K562 (cell line): ENCODE results near the gene PDE6D. TPM values are rescaled to one million over a fixed set of nuclear protein-coding genes. Genes with fewer than 3 reads are reported as not detected.

ENCODE experiments used
- PRPF4 ChIP-seq: fragments of 200-400 bp; formaldehyde crosslinking; IDR thresholded peaks from one replicate; pipeline ENCODE4 v1.6.1; 2017; ENCODE audit warnings: low read length, low read depth, mild to moderate bottlenecking; ENCODE audit not compliant: insufficient read depth, poor library complexity, severe bottlenecking
- RNF2 ChIP-seq: sonication (generic); IDR thresholded peaks from 2 replicates; pipeline ENCODE4 v1.6.1; 2016
- SMARCA4 ChIP-seq: fragments of 450-650 bp; IDR thresholded peaks from 2 replicates; pipeline ENCODE4 v1.6.1; 2016
- SRSF9 ChIP-seq: fragments of 200-400 bp; formaldehyde crosslinking; IDR thresholded peaks from 2 replicates; pipeline ENCODE4 v1.6.1; 2017; ENCODE audit warnings: low read depth, low read length, borderline replicate concordance
- TGIF2 ChIP-seq: sonication (generic); formaldehyde crosslinking; IDR thresholded peaks from 2 replicates; pipeline ENCODE4 v1.8.1; 2022; ENCODE audit warnings: mild to moderate bottlenecking, missing genetic modification reagents, moderate library complexity
- polyA plus RNA-seq, 8 experiments: library from polyadenylated mRNA; depleted of rRNA in 4 of 8; stranded (reverse) in 5 of 8; unstranded in 3 of 8; fragments of >200 nt; fragmentation: Nextera tagmentation in 2 of 8; fragmentation: Illumina TruSeq in 1 of 8; extraction: Ambion mirVana in 2 of 8; extraction: Trizol in 1 of 8; gene quantifications; 2 replicates each; pipeline versions ENCODE4 v1.2.1 to v1.2.3, GENCODE V29; 2011 to 2014; ENCODE audit warnings: inconsistent platforms in 1 of 8, missing spikeins in 1 of 8
- total RNA-seq, 7 experiments: library from RNA; depleted of rRNA in 6 of 7; stranded (reverse); fragments of >200 nt in 6 of 7; fragmentation: Illumina TruSeq in 2 of 7; extraction: Trizol in 2 of 7; gene quantifications; 2 replicates each; pipeline versions ENCODE4 v1.2.1 to v1.2.3, GENCODE V29; 2011 to 2021; ENCODE audit warnings: low replicate concordance in 1 of 7
- TF ChIP-seq, protein P1 (sequence below): fragments of 150-350 bp; IDR thresholded peaks from 2 replicates; pipeline ENCODE4 v1.6.1; 2014; ENCODE audit warnings: low read depth, mild to moderate bottlenecking, low read length, borderline replicate concordance
- TF ChIP-seq, protein P2 (sequence below): fragments of 250-450 bp; sonication (Bioruptor Pico); IDR thresholded peaks from 2 replicates; pipeline ENCODE4 v1.5.0; 2021
- TF ChIP-seq, protein P3 (sequence below), 2 experiments: fragments of 450-650 bp in 1 of 2; sonication (generic) in 1 of 2; formaldehyde crosslinking in 1 of 2; IDR thresholded peaks; 2 replicates each; pipeline versions ENCODE4 v1.7.1 to v1.9.0; 2016 to 2022; ENCODE audit warnings: inconsistent platforms in 1 of 2, mild to moderate bottlenecking in 1 of 2, missing genetic modification reagents in 1 of 2
- TF ChIP-seq, protein P4 (sequence below): fragments of 250-450 bp; sonication (Bioruptor Pico); IDR thresholded peaks from 2 replicates; pipeline ENCODE4 v1.6.1; 2021; ENCODE audit warnings: mild to moderate bottlenecking
- TF ChIP-seq, protein P5 (sequence below), 2 experiments: fragments of 250-450 bp in 1 of 2; fragments of 450-650 bp in 1 of 2; sonication (Bioruptor Pico) in 1 of 2; IDR thresholded peaks; 2 replicates each; pipeline versions ENCODE4 v1.6.1 to v1.8.0; 2016 to 2021; ENCODE audit warnings: mild to moderate bottlenecking in 2 of 2, moderate library complexity in 2 of 2, missing compliant biosample characterization in 1 of 2, missing genetic modification characterization in 1 of 2

Gene PDE6D
- total and polyA plus RNA-seq, 9 of the 15 experiments (the other 6 are each of a cell fraction or from before 2014, with no cell fraction given): 0.65 to 11.6 (median 7.0) TPM

DNA sequence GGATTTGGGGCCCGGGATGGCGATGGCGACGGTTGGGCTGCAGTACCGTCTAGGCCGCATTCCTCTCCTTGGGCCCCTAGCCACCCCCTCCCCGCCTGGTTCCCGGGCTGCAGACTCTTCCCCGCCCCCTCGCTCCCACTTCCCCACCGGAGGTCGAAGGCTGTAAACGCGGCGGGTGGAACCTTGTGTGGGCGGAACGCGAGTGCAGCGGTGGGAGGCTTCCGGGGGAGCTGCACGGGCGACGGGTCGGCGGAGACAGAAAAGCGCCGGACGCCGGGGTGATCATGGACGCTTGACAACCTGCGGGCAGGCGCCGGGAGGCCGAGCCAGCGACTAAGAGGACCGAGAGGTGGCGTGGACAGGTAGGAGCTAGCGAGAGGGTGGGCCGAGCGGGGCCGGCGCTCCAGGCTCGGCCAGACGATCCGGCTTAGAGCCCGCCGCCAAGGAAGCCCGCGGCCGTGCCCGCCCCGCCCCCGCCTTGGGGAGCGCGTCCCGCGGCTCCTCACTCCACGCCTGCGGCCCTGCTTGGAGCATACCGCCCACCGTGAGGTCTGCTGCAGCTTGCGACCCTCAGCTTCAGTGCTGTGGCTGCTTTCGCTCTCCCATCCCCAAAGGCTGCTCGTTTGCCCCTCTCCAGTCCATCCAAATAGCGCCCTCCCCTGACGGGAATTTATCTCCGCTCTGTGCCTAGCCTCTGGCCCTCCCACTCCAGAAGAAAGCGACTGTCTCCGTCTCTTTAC, 5.3 kb upstream of the PDE6D start, which contains the start of gene COPS7B (continued):
- TF ChIP-seq, protein P1, sequence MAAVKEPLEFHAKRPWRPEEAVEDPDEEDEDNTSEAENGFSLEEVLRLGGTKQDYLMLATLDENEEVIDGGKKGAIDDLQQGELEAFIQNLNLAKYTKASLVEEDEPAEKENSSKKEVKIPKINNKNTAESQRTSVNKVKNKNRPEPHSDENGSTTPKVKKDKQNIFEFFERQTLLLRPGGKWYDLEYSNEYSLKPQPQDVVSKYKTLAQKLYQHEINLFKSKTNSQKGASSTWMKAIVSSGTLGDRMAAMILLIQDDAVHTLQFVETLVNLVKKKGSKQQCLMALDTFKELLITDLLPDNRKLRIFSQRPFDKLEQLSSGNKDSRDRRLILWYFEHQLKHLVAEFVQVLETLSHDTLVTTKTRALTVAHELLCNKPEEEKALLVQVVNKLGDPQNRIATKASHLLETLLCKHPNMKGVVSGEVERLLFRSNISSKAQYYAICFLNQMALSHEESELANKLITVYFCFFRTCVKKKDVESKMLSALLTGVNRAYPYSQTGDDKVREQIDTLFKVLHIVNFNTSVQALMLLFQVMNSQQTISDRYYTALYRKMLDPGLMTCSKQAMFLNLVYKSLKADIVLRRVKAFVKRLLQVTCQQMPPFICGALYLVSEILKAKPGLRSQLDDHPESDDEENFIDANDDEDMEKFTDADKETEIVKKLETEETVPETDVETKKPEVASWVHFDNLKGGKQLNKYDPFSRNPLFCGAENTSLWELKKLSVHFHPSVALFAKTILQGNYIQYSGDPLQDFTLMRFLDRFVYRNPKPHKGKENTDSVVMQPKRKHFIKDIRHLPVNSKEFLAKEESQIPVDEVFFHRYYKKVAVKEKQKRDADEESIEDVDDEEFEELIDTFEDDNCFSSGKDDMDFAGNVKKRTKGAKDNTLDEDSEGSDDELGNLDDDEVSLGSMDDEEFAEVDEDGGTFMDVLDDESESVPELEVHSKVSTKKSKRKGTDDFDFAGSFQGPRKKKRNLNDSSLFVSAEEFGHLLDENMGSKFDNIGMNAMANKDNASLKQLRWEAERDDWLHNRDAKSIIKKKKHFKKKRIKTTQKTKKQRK: no peak
- TF ChIP-seq, protein P2, sequence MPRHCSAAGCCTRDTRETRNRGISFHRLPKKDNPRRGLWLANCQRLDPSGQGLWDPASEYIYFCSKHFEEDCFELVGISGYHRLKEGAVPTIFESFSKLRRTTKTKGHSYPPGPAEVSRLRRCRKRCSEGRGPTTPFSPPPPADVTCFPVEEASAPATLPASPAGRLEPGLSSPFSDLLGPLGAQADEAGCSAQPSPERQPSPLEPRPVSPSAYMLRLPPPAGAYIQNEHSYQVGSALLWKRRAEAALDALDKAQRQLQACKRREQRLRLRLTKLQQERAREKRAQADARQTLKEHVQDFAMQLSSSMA (CRISPR knock-in tag): peak; percentile 94
- TF ChIP-seq SRSF9 (no peak), TGIF2 (CRISPR knock-in tag) (no peak), PRPF4 (peak; percentile 40), SMARCA4 (0 out of 2 replicates have a peak, but pooled peaks have one; percentile 44), RNF2 (peak; percentile 85)
- TF ChIP-seq, protein P3, sequence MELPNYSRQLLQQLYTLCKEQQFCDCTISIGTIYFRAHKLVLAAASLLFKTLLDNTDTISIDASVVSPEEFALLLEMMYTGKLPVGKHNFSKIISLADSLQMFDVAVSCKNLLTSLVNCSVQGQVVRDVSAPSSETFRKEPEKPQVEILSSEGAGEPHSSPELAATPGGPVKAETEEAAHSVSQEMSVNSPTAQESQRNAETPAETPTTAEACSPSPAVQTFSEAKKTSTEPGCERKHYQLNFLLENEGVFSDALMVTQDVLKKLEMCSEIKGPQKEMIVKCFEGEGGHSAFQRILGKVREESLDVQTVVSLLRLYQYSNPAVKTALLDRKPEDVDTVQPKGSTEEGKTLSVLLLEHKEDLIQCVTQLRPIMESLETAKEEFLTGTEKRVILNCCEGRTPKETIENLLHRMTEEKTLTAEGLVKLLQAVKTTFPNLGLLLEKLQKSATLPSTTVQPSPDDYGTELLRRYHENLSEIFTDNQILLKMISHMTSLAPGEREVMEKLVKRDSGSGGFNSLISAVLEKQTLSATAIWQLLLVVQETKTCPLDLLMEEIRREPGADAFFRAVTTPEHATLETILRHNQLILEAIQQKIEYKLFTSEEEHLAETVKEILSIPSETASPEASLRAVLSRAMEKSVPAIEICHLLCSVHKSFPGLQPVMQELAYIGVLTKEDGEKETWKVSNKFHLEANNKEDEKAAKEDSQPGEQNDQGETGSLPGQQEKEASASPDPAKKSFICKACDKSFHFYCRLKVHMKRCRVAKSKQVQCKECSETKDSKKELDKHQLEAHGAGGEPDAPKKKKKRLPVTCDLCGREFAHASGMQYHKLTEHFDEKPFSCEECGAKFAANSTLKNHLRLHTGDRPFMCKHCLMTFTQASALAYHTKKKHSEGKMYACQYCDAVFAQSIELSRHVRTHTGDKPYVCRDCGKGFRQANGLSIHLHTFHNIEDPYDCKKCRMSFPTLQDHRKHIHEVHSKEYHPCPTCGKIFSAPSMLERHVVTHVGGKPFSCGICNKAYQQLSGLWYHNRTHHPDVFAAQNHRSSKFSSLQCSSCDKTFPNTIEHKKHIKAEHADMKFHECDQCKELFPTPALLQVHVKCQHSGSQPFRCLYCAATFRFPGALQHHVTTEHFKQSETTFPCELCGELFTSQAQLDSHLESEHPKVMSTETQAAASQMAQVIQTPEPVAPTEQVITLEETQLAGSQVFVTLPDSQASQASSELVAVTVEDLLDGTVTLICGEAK (IDR thresholded peaks at IDR 0.05): peak; percentile 96
- TF ChIP-seq, protein P3 (CRISPR knock-in tag; IDR thresholded peaks at IDR 0.05): no peak
- TF ChIP-seq, protein P4, sequence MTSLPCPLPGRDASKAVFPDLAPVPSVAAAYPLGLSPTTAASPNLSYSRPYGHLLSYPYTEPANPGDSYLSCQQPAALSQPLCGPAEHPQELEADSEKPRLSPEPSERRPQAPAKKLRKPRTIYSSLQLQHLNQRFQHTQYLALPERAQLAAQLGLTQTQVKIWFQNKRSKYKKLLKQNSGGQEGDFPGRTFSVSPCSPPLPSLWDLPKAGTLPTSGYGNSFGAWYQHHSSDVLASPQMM (CRISPR knock-in tag): no peak
- TF ChIP-seq, protein P5, sequence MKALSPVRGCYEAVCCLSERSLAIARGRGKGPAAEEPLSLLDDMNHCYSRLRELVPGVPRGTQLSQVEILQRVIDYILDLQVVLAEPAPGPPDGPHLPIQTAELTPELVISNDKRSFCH (CRISPR knock-in tag; IDR thresholded peaks at IDR 0.05): no peak
- TF ChIP-seq, protein P5 (tag; IDR thresholded peaks at IDR 0.05): no peak
